Coronary artery (tissue), 2 donors: ENCODE measurements around the gene NR5A2.

ENCODE experiments used
- DNase-seq: peaks from one replicate; pipeline ENCODE4 v3.0.0-alpha.2; 2017; ENCODE audit warnings: low spot score
- H3K27ac ChIP-seq, 2 donors: fragments of 200-600 bp; sonication (generic); one replicate each; pipeline ENCODE4 v1.5.1; 2016 to 2019
- H3K4me3 ChIP-seq: fragments of 200-600 bp; sonication (generic); 2 replicates; pipeline ENCODE4 v1.5.1; 2016; ENCODE audit warnings: mild to moderate bottlenecking, moderate library complexity
- CTCF ChIP-seq: fragments of 200-600 bp; sonication (generic); IDR thresholded peaks from one replicate; pipeline ENCODE4 v1.5.1; 2019; ENCODE audit warnings: antibody characterized with exemption

The NR5A2 gene

DNA sequence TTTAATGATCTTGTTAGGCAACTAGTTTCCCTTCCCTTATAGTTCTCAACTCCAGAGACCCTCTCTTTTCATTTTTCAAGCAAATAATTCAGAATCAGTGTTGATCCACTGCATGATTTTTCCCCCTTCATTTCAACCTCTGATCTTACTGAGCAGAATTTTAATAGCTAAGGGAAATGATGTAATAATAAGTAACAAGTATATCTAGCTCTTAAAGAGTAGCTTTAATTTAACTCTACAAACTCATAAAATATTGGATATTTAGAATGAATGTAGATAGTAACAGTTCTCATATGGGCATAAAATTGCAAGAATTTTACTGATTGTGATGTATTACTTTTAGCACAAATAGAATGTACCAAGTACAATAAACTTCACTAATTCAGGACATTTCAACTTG, 130.2 kb downstream of the NR5A2 start:
- no peak for TF ChIP-seq CTCF
- H3K4me3 ChIP-seq = no peak overlapping the region
- no peak overlapping the region for H3K27ac ChIP-seq
- DNase-seq = no peak

DNA sequence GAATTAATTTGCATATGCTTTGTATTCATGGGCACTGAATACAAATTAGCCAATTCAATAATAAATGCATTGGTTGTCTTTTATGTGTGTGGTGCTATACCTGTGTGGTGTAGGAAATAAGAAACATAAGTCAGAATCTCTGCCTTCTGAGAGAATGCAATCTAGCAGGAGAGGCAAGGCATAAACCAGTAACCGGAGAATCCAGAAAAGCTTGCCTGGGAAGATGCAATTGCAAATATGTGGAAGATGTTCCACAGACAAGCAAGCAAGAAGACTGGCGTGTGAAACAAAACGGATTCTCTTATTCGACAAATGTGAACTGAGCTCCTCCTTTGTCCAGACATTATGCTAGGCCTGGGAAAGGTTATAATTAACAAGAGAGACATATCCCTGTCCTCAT, 134.3 kb downstream of the NR5A2 start:
- H3K4me3 ChIP-seq = no peak overlapping the region
- TF ChIP-seq CTCF = no peak
- DNase-seq = no peak
- H3K27ac ChIP-seq = no peak overlapping the region

- Histone ChIP-seq H3K27ac (no peak overlapping the region), H3K4me3 (no peak overlapping the region)
- no peak for DNase-seq
- TF ChIP-seq CTCF = no peak
Measured at GRCh38 chr1:200162258-200162657, 134.7 kb downstream of the NR5A2 start.

- no peak overlapping the region for H3K27ac ChIP-seq
- H3K4me3 ChIP-seq = no peak overlapping the region
- DNase-seq = no peak
- TF ChIP-seq CTCF = no peak
Measured at GRCh38 chr1:200162877-200163276, 135.4 kb downstream of the NR5A2 start.

GRCh38 chr1:200163911-200164310, 136.4 kb downstream of the NR5A2 start:
- H3K27ac ChIP-seq = no peak overlapping the region
- H3K4me3 ChIP-seq = no peak overlapping the region
- DNase-seq = no peak
- no peak for TF ChIP-seq CTCF

DNA sequence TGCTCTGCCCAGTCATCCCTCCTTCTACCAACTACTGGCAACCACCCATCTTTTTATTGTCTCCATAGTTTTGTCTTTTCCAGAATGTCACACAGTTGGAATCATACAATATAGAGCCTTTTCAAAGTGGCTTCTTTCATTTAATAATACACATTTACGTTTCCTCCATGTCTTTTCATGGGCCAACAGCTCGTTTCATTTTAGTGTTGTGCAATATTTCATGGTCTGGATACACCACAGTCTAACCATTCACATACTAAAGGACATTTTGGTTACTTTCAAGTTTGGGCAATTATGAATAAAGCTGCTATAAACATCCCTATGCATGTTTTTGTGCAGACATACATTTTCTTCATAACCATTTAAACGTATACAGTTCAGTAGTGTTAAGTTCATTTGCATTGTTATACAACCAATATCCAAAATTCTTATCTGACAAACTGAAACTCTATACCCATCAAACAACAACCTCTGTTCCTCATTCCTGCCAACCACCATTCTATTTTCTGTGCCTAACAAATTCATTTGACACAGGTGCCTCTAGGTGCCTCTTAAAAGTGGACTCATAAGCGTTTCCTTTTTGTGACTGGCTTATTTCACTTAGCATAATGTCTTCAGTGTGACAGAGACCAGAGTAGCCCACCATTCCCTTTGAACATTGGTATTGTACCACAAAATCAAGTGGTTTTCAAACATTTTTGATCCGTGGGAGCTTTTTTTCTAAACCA, 138.1 kb downstream of the NR5A2 start:
- no peak for DNase-seq
- Histone ChIP-seq H3K4me3 (no peak overlapping the region), H3K27ac (no peak overlapping the region)
- TF ChIP-seq CTCF = no peak

- H3K27ac ChIP-seq = no peak overlapping the region
- H3K4me3 ChIP-seq = no peak overlapping the region
- TF ChIP-seq CTCF = no peak
- DNase-seq = no peak
Measured at GRCh38 chr1:200166411-200166810, 138.9 kb downstream of the NR5A2 start.
